Osteoblast (primary cell): Measurements from ENCODE around the gene THAP5. TPM values are rescaled to one million over a fixed set of nuclear protein-coding genes. Genes with fewer than 3 reads are reported as not detected.

ENCODE experiments used
- DNase-seq: peaks from one replicate; pipeline ENCODE4 v3.0.0; 2011; ENCODE audit warnings: low spot score, mixed read lengths; ENCODE audit not compliant: insufficient read length; ENCODE audit errors: missing footprints
- H2AFZ ChIP-seq: 2 replicates; pipeline ENCODE4 v1.6.0; 2011; ENCODE audit warnings: mild to moderate bottlenecking, low read length
- H3K27ac ChIP-seq: 2 replicates; pipeline ENCODE4 v1.5.1; 2011; ENCODE audit warnings: mild to moderate bottlenecking, low read depth, low read length, moderate library complexity
- H3K27me3 ChIP-seq: 2 replicates; pipeline ENCODE4 v1.6.0; 2012; ENCODE audit warnings: mild to moderate bottlenecking, control low read depth, inconsistent platforms, low read length, moderate library complexity; ENCODE audit not compliant: insufficient read depth
- H3K36me3 ChIP-seq: 2 replicates; pipeline ENCODE4 v1.5.1; 2011; ENCODE audit warnings: mild to moderate bottlenecking, low read length, control low read depth, moderate library complexity; ENCODE audit not compliant: insufficient read depth
- H3K4me1 ChIP-seq: 2 replicates; pipeline ENCODE4 v1.5.1; 2011; ENCODE audit warnings: mild to moderate bottlenecking, low read length, control low read depth, moderate library complexity; ENCODE audit not compliant: insufficient read depth
- H3K4me2 ChIP-seq: 2 replicates; pipeline ENCODE4 v1.6.0; 2011; ENCODE audit warnings: mild to moderate bottlenecking, low read length; ENCODE audit not compliant: insufficient read depth
- H3K4me3 ChIP-seq: fragments of 200-600 bp; sonication (generic); 3 replicates; pipeline ENCODE4 v1.5.1; 2012; ENCODE audit warnings: mild to moderate bottlenecking, low read length, inconsistent platforms; ENCODE audit not compliant: insufficient read depth
- H3K79me2 ChIP-seq: 2 replicates; pipeline ENCODE4 v1.6.0; 2012; ENCODE audit warnings: mild to moderate bottlenecking, low read length, control low read depth, inconsistent platforms; ENCODE audit not compliant: insufficient read depth
- H3K9me3 ChIP-seq: 2 replicates; pipeline ENCODE4 v1.5.1; 2011; ENCODE audit warnings: low read depth, low read length, control low read depth
- H4K20me1 ChIP-seq: 2 replicates; pipeline ENCODE4 v1.6.0; 2012; ENCODE audit warnings: mild to moderate bottlenecking, low read length, control low read depth; ENCODE audit not compliant: insufficient read depth
- total RNA-seq: library from RNA; depleted of rRNA; stranded (reverse); fragments of >200 nt; gene quantifications from 2 replicates; pipeline ENCODE4 v1.2.3, GENCODE V29; 2012
- TF ChIP-seq, protein P1 (sequence below): IDR thresholded peaks from 2 replicates; pipeline ENCODE4 v1.5.1; 2011; ENCODE audit warnings: mild to moderate bottlenecking, low read depth, low read length, moderate library complexity; ENCODE audit errors: extremely low read depth

THAP5 gene
- total RNA-seq, 1 donor = 25.7 TPM

DNA sequence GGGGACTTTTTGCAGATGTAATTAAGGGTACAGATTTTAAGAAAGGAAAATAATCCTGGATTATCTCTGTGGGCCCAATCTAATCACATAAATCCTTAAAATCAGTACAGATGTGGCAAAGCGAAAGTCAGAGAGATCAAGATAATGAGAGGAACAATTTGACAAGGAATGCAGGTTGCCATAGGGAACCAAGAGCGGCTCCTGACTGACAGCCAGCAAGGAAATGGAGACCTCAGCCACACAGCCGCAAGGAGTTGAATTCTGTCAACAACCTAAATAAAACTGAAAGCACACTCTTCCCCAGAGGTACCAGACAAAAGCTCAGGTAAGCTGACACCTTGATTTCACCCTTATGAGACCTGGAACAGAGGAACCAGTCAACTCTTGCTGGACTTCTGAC lies 40.2 kb downstream of the THAP5 start:
- Histone ChIP-seq H3K4me3 (no peak overlapping the region), H3K4me1 (peaks cover 10% of the 10 kb centered on the region), H3K36me3 (no peaks in the 10 kb centered on the region), H2AFZ (no peak overlapping the region), H3K27me3 (no peaks in the 10 kb centered on the region), H3K4me2 (no peak overlapping the region), H4K20me1 (no peaks in the 10 kb centered on the region), H3K79me2 (peaks cover 5% of the 10 kb centered on the region), H3K27ac (no peak overlapping the region), H3K9me3 (no peaks in the 10 kb centered on the region)
- TF ChIP-seq, protein P1, sequence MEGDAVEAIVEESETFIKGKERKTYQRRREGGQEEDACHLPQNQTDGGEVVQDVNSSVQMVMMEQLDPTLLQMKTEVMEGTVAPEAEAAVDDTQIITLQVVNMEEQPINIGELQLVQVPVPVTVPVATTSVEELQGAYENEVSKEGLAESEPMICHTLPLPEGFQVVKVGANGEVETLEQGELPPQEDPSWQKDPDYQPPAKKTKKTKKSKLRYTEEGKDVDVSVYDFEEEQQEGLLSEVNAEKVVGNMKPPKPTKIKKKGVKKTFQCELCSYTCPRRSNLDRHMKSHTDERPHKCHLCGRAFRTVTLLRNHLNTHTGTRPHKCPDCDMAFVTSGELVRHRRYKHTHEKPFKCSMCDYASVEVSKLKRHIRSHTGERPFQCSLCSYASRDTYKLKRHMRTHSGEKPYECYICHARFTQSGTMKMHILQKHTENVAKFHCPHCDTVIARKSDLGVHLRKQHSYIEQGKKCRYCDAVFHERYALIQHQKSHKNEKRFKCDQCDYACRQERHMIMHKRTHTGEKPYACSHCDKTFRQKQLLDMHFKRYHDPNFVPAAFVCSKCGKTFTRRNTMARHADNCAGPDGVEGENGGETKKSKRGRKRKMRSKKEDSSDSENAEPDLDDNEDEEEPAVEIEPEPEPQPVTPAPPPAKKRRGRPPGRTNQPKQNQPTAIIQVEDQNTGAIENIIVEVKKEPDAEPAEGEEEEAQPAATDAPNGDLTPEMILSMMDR = no peak
- DNase-seq = no peak

DNA sequence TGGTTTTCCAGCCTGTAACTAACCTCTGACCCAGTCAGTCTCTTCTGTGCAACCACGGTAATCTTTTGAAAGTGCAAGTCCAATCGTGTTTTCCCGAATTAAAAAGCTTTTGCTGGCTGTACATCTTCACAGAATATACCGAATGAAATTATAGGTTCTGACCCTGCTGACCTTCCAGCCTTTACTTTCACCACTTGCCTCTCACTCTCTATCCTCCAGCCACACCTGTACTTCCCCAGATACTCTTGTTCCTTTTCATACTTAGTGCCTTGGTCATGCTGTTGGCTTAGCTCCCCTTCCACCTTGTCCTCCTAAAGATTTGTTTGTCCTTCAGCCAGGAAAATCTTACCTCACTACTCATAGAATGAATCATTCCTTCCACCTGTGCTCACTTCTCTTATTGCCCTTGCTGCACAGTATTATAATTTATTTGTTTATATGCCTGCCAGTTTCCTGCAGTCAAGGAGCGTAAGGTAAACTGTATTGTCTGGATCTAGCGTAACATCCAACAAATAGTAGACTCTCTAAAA lies 41.3 kb downstream of the THAP5 start:
- peaks cover 13% of the 10 kb centered on the region for H3K4me1 ChIP-seq
- H2AFZ ChIP-seq = no peak overlapping the region
- TF ChIP-seq, protein P1 = no peak

DNA sequence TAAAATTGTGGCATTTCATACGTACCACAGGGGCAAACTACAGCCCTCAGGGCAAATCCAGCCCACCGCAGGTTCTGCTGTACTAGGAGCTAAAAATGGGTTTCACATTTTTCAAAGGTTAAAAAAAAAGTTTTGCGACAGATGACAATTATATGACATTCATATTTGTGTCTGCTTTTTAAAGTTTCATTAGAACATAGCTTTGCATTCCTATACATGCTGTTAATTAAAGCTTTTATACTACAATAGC lies 42.8 kb downstream of the THAP5 start:
- Histone ChIP-seq H3K9me3 (no peaks in the 10 kb centered on the region), H3K4me3 (peak overlapping the region; percentile 86), H3K36me3 (no peaks in the 10 kb centered on the region), H3K4me2 (peak overlapping the region; percentile 85), H4K20me1 (no peaks in the 10 kb centered on the region), H3K4me1 (peaks cover 13% of the 10 kb centered on the region), H3K27ac (peak overlapping the region; percentile 99), H2AFZ (peak overlapping the region; percentile 96), H3K79me2 (peaks cover 32% of the 10 kb centered on the region), H3K27me3 (no peaks in the 10 kb centered on the region)
- TF ChIP-seq, protein P1 = no peak
- no peak for DNase-seq

More for the DNA sequence above, 41.3 kb downstream of the THAP5 start:
- Histone ChIP-seq H4K20me1 (no peaks in the 10 kb centered on the region), H3K4me3 (no peak overlapping the region), H3K36me3 (no peaks in the 10 kb centered on the region), H3K9me3 (no peaks in the 10 kb centered on the region), H3K79me2 (peaks cover 16% of the 10 kb centered on the region), H3K27ac (no peak overlapping the region), H3K4me2 (no peak overlapping the region), H3K27me3 (no peaks in the 10 kb centered on the region)
- DNase-seq = peak; percentile 10

DNA sequence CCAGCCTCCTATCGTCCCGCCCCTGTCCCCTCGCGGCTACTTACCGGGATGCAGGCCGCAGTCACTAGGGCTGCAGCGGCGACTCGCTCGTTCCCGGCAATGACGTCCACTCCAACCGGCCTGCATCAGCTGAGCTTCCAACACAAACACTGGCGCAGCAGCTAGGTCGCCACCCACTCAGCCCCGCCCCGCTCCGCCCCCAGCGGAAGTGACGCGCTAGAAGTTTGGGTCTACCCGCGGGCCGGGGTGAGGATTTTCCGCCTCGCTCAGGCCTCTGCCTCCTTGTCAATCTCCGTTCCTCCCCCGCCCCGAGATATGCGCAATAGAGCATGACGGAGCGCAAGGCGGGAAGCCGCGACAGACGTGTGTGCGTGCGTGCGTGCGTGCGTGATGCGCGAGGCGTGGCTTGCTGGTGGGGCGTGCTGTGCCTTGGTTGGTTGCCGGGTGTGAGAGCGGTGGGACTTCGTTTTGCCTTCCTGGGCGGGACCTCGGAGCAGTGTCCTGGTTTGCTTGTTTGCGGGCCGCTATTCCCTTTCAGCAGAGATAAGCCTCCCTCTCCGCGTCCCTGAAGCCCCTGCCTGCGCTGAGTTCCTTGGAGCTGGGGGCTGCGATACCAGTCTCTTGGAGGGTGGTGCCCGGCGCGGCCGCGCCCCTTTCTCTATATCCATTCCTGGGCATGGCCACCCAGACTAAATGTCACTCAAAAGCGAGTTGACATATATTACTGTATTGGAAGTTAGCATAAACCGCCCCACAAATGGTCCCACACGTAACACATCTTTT lies 43.3 kb downstream of the THAP5 start, which contains the start of gene PNPLA8:
TSS of gene PNPLA8 (minus strand) at position 151 of the 783 bp plus-strand sequence. CDS start 10,644 bp downstream, outside the sequence.
- peak within 1 kb of the TSS; percentile 93 for H3K4me2 ChIP-seq
- peak within 1 kb of the TSS; percentile 99 for H3K27ac ChIP-seq
- H3K4me3 ChIP-seq = peak within 1 kb of the TSS; percentile 86
- peaks cover 37% of the 10 kb centered on the region for H3K79me2 ChIP-seq
- peaks cover 13% of the 10 kb centered on the region for H3K4me1 ChIP-seq
- peaks cover 2% of the 10 kb centered on the region for H4K20me1 ChIP-seq
- H3K9me3 ChIP-seq = no peaks in the 10 kb centered on the region
- TF ChIP-seq, protein P1 = no peak
- H3K27me3 ChIP-seq = no peaks in the 10 kb centered on the region
- DNase-seq = peak; percentile 96
- no peaks in the 10 kb centered on the region for H3K36me3 ChIP-seq
- H2AFZ ChIP-seq = peak within 1 kb of the TSS; percentile 96
